SK-MEL-5 (cell line): ENCODE data around the gene INPP4B. TPM values are rescaled to one million over a fixed set of nuclear protein-coding genes. Genes with fewer than 3 reads are reported as not detected.
"Not testable (repeated sequence)": the region's sequence is repeated elsewhere in the genome, so short reads cannot be mapped to it uniquely, and the experiment has no call there.

Source experiments
- DNase-seq: peaks from one replicate; pipeline ENCODE4 v3.0.0-alpha.2; 2016; ENCODE audit warnings: low read depth, low spot score
- in situ Hi-C: cut with HindIII; loops from 2 replicates; pipeline ENCODE4 v1.10.0; 2016; ENCODE audit warnings: low sequenced_read_pairs, high pct_unique_total_duplicates, low pct_unique_long_range_greater_than_20kb
- total RNA-seq: library from RNA; depleted of rRNA; stranded (reverse); fragments of >200 nt; shearing (Covaris generic); gene quantifications from 2 replicates; pipeline ENCODE4 v1.2.3, GENCODE V29; 2014

Gene INPP4B
- total RNA-seq, 1 experiment from 2014 or later: 161 TPM

GRCh38 chr4:142547974-142548373, 298.1 kb downstream of the INPP4B start:
- in situ Hi-C loops: no loop called here
- no peak for DNase-seq

DNA sequence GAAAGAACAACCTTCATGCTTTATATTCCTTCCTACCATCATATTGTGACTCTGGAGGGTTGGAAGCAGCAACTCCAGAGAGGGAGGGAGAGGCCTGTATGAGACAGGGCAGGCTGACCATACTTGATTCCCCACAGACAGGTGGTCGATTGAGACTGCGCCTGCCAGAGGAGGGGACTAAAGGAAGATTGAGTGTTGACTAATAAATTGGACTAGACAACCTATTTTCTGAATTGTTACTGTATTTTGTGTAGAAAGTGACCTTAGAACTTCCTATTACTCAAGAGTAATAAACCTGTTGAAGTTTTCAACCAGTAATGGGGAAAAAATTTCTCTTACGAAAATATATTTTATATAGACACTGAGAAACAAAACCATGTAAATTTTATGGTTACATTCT, 301.5 kb downstream of the INPP4B start:
- DNase-seq: no peak
- in situ Hi-C loops: no loop called here

DNA sequence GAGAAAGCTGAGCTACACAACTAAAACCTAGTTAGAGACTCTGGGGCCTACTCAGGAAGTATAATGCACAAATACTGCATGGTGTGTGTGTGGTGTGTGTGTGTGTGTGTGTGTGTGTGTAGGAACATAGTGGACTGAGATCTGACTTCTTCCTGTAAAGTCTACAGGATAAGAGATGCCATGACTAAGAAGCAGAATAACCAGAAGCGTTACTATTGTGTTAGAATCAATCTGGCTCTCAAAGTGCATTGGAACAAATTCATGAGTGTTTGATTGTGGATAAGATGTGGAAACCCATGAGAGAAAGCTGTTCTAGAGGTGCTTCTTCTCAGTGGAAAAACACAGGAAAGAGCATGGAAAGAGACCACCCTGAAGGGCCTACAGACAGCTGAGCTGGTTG, 302.1 kb downstream of the INPP4B start:
- in situ Hi-C loops: no loop called here
- no peak for DNase-seq

DNA sequence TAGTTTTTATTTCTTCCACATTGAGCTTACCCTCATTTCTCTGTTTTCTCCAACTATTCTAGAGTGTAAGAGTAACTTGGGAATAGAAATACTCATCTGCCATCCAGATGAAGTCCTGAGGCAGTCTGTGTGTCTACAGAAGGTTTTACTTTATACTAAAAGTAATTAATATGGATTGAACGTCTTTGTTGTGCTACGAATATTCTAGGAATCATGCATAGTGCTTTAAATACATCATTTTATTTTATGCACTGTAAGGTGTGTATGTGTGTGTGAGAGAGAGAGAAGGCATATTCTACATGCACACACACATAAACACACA, 305.7 kb downstream of the INPP4B start:
- in situ Hi-C loops: no loop called here
- DNase-seq: no peak

- no peak for DNase-seq
- in situ Hi-C loops: no loop called here
Observed at GRCh38 chr4:142539796-142540482, 306.2 kb downstream of the INPP4B start.

GRCh38 chr4:142535009-142535408, 311.1 kb downstream of the INPP4B start:
- in situ Hi-C loops: no loop called here
- DNase-seq: no peak

DNA sequence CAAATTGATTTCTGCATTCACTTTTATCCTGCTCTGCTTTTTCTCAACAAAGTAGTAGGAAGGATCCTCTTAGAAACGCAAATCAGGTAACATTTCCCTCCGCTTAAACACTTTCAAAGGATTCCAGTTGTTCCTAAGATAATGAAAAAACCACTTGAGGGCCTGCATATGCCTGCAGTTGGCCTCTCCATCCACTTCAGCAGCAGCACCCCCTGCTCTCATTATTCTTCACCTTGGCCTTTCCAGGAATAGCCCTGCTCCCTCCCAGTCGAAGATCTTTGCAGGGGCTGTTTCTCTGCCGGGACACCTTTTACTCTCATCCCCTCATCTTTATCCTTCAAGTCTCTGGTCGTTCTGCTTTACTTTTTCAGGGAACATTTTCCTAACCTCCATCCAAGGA, 314.0 kb downstream of the INPP4B start:
- DNase-seq: no peak

DNA sequence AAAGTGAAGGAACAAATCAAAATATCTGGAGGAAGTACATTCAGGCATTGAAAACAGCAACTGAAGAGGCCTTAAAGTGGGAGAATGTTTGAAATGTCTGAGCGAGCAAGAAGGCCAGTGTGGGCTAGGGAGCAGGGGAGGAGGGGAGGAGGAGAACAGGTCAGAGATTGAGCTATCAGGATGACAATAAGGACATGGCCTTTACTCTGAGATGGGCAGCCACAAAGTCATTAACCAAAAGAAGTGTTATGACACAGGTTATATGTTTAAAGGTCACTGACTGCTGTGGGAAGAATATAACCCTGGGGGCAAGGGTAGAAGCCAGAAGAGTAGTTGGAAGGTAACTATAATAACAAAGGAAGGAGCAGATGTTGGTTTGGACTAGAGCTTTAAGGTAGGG, 315.4 kb downstream of the INPP4B start:
- in situ Hi-C loops: no loop called here
- no peak for DNase-seq

More for the DNA sequence above, 314.0 kb downstream of the INPP4B start:
- in situ Hi-C loops: no loop called here

DNA sequence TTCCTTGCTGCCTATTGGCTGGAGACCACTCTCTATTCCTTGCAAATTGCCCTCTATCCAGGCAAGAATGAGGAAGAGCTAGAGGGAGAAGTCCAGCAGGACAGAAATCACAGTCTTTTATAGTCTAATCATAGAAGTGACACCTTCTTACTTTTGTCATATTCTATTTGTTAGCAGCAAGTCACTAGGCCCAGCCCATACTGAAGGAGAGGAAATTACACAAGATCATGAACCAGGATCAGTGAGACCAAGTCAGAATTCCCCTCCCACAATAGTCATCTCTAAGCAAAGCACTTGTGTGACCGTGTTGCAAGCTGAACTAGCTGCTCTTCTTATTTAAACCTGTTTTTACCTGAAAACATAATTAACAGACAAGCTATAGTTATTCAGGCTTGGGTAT, 317.7 kb downstream of the INPP4B start:
- in situ Hi-C loops: no loop called here
- no peak for DNase-seq

DNA sequence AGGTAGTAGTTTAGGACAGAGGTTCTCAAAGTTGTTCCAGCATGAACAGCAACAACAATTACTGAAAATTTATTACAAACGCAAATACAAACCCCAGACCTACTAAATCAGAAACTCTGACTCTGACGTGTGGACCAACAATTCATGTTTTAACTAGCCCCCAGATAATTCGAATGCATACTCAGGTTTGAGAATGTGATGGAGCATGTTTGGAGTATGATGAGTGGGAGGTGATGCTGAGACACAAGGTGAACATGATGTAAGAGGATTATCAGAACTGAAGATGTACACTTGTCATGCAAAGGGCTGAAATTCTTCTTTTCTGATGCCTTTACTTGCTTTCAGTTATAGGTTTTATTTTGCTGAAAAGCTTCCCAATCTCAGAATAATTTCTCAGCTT, 323.0 kb downstream of the INPP4B start:
- no peak for DNase-seq
- in situ Hi-C loops: no loop called here

DNA sequence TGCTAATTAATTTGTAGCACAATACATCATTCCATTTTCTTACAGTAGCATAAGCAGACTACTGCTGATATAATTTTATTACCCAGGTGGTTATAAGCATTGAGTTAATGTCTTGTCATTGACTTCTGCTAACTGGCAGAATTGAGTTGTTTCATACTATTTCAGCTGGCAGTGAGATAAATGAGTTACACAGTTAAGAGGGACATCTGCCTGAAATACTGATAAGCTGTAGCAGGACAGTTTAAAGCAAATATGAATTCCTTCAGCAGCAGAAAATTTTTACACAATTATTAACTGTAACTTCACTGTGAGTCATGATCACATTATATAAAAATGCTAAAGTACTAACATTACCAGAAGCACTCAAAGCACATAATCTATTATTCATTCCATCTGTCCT, 326.8 kb downstream of the INPP4B start:
- peak; percentile 54 for DNase-seq
- in situ Hi-C loops: no loop called here

DNA sequence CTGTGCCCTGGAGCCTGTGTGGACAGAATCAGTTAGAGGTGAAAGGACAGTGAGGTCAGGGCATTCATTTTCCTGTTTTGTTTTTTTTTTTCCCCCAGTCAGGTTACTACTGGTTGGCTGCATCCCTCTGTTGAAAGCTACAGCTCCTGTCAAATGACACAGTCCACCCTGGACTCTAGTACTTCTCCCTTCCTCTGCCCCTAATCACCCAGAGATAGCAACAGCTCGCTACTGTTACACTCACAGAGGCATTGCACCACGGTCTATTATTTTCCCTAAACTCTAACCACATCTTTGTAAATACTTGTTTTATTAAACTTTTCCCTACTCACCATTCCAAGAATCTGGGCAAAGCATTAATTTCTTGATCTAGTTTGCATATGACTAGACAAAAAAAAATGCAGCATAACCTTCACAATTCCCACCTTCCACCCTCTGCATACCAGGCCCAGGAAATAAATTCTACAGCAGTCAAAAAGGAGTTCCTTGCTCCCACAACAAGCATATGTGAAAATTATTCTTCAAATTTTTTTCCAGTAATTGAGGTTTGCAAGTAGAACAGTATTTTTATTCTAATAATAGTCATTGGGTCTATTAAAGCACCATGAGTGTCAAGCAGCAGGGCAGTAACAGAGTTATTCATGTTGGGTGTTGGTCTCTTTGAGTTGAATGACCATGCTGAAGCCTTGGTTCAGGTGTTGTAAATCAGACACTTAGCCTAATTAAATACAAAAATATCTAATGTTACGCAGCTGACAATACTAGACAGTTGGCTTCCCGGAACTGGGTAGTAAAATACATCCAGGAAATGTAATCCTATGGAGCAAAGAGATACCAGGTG, 329.2 kb downstream of the INPP4B start:
- in situ Hi-C loops: no loop called here
- no peak for DNase-seq

GRCh38 chr4:142512161-142512560, 333.9 kb downstream of the INPP4B start:
- in situ Hi-C loops: no loop called here
- DNase-seq: no peak

- in situ Hi-C loops: no loop called here
- DNase-seq: no peak
Observed at GRCh38 chr4:142509881-142510280, 336.2 kb downstream of the INPP4B start.

GRCh38 chr4:142509381-142509780, 336.7 kb downstream of the INPP4B start:
- in situ Hi-C loops, DNase-seq: not testable (repeated sequence)

- in situ Hi-C loops: no loop called here
- no peak for DNase-seq
Observed at GRCh38 chr4:142500966-142501365, 345.1 kb downstream of the INPP4B start.

- DNase-seq: no peak
- in situ Hi-C loops: no loop called here
Observed at GRCh38 chr4:142497606-142498005, 348.5 kb downstream of the INPP4B start.

DNA sequence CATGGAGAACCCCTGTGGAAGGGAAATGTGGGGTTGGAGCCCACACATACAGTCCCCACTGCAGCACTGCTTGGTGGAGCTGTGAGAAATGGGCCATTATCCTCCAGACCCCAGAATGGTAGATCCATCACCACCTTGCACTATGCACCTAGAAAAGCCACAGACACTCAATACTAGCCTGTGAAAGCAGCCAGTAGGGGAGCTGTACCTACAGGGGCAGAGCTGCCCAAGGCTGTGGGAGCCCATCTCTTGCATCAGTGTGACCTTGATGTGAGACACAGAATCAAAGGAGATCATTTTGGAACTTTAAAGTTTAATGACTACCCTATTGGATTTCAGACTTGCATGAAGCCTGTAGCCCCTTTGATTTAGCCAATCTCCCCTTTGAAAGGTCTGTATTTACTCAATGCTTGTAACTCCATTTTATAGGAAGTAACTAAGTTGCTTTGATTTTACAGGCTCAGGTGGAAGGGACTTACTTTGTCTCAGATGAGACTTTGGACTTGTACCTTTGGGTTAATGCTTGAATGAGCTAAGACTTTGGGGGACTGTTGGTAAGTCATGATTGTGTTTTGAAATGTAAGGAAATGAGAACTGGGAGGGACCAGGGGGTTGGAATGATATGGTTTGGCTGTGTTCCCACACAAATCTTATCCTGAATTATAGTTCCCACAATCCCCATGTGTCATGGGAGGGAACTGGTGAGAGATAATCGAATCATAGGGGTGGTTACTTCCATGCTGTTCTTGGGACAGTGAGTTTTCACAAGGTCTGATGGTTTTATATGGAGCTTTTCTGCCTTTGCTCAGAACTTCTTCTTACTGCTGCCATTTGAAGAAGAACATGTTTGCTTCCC, 352.6 kb downstream of the INPP4B start:
- in situ Hi-C loops: no loop called here
- no peak for DNase-seq
